NCI-H1092 treated with DMSO at 0.1 percent for 48 hours (cell line): ENCODE data around the gene COMT.

Experiments used
- DNase-seq: peaks from one replicate; lab custom pipeline; 2025; lab: John Stamatoyannopoulos, UW

COMT gene

GRCh38 chr22:19982991-19983578 lies 41.5 kb downstream of the COMT start:
- DNase-seq: no peak

- no peak for DNase-seq
Observed at GRCh38 chr22:19983741-19984140, 42.2 kb downstream of the COMT start.

- peak; percentile 4 for DNase-seq
Observed at GRCh38 chr22:19984201-19984753, 42.7 kb downstream of the COMT start.

GRCh38 chr22:19984851-19985811 lies 43.6 kb downstream of the COMT start:
- DNase-seq: no peak

GRCh38 chr22:19986011-19986409 lies 44.4 kb downstream of the COMT start:
- DNase-seq: no peak

- DNase-seq: peak; percentile 51
Observed at GRCh38 chr22:19986410-19987341, 45.1 kb downstream of the COMT start.

- DNase-seq: no peak
Observed at GRCh38 chr22:19987394-19988306, 46.1 kb downstream of the COMT start.

GRCh38 chr22:19988331-19988808 lies 46.8 kb downstream of the COMT start:
- no peak for DNase-seq

- no peak for DNase-seq
Observed at GRCh38 chr22:19988965-19989724, 47.6 kb downstream of the COMT start.

GRCh38 chr22:19989725-19990067 lies 48.1 kb downstream of the COMT start:
- DNase-seq: no peak

GRCh38 chr22:19990188-19990587 lies 48.6 kb downstream of the COMT start:
- no peak for DNase-seq

GRCh38 chr22:19990609-19991394 lies 49.2 kb downstream of the COMT start:
- DNase-seq: no peak

GRCh38 chr22:19991395-19991644 lies 49.7 kb downstream of the COMT start:
- DNase-seq: no peak

GRCh38 chr22:19991645-19992451 lies 50.3 kb downstream of the COMT start:
- DNase-seq: no peak

- DNase-seq: no peak
Observed at GRCh38 chr22:19992481-19992911, 50.9 kb downstream of the COMT start.

GRCh38 chr22:19992921-19993355 lies 51.4 kb downstream of the COMT start:
- no peak for DNase-seq

- DNase-seq: no peak
Observed at GRCh38 chr22:19993926-19994325, 52.4 kb downstream of the COMT start.

GRCh38 chr22:19994851-19995610 lies 53.5 kb downstream of the COMT start:
- DNase-seq: no peak
